ENCODE data around the gene CRIP3. TPM values are rescaled to one million over a fixed set of nuclear protein-coding genes. Genes with fewer than 3 reads are reported as not detected.

The CRIP3 gene
- total and polyA plus RNA-seq, 2 of the 8 experiments (the other 6 are each of a cell fraction or from before 2014, with no cell fraction given) = 34.0 to 46.3 TPM

DNA sequence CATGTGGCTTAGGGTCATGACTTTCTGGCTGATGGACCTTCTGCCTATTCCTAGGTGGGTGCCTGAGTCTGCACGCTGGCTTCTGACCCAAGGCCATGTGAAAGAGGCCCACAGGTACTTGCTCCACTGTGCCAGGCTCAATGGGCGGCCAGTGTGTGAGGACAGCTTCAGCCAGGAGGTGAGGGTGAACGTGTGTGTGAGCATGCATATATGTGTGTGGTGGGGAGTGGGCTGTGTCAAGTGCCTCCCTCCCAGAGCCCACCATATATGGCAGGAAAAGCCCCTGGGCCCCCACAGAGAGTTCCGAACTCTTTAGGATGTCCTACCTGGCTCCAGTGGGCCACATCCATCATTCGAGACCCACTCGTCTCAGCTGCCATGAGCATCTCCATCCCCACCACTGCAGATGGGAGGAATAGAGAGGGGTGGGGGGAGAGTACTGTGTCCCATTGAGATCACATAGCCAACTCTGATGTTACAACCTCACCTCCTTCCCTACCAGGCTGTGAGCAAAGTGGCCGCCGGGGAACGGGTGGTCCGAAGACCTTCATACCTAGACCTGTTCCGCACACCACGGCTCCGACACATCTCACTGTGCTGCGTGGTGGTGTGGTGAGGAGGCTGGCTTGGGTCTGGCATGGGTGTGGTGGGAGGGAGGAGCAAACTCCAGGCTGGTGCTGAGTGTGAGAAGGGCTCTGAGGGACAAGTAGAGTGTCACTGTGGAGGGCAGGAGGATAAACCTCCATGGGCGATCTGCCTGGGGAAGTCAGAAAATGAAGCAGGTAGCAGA, 7.3 kb downstream of the CRIP3 start:
- no peaks in the 10 kb centered on the region for H3K79me2 ChIP-seq (ENCODE audit: control insufficient read depth in 1 of 2, insufficient read depth in 2 of 2, low read length in 2 of 2)
- H4K5ac ChIP-seq (ENCODE audit: insufficient read length, low read depth, low read length) = no peak overlapping the region
- no peak overlapping the region for H2BK5ac ChIP-seq (ENCODE audit: low read depth, low read length)
- no peak overlapping the region for H2BK12ac ChIP-seq (ENCODE audit: low read depth, low read length)
- no peak overlapping the region for H3K4me3 ChIP-seq (ENCODE audit: extremely low read depth in 1 of 4, insufficient read depth in 2 of 4, low read depth in 3 of 4, low read length in 4 of 4)
- WGBS, 2 experiments (ENCODE audit: extremely low coverage in 1 of 2, insufficient coverage in 1 of 2, insufficient read length in 1 of 2, insufficient replicate concordance in 2 of 2, low coverage in 1 of 2, low lambda C conversion rate in 2 of 2, missing lambda C conversion rate in 1 of 2) = 94% methylated on average over 12 of the region's 15 CpGs; no CpG with 5 or more reads in 1 of the 2 experiments
- H2BK20ac ChIP-seq (ENCODE audit: low read length) = no peak overlapping the region
- H2BK120ac ChIP-seq (replicated peaks; ENCODE audit: low read depth, low read length) = no peak overlapping the region
- H3K23ac ChIP-seq (ENCODE audit: insufficient read length) = no peak overlapping the region
- no peaks in the 10 kb centered on the region for H4K20me1 ChIP-seq (replicated peaks in 1 of 2; ENCODE audit: control insufficient read depth in 1 of 2, insufficient read depth in 2 of 2, low read length in 2 of 2)
- ChIA-PET POLR2A (ENCODE audit: partially characterized antibody) (interaction anchor here (0.6 to 1.9 kb wide), 3 partner anchors 14 to 54 kb away, joined by 3 to 5 read pairs (median 3); no protein-coding TSS in a partner anchor), CTCF (ENCODE audit: partially characterized antibody) (interaction anchor here (0.8 to 5.9 kb wide), 5 partner anchors 14 to 65 kb away, joined by 3 to 50 read pairs (median 3); no protein-coding TSS in a partner anchor)
- peaks cover 0 to 2% (median 0%) of the 10 kb centered on the region in 4 experiments; a peak in 1 of 7 replicates for H3K27me3 ChIP-seq (replicated peaks in 1 of 4; ENCODE audit: control insufficient read depth in 3 of 4, extremely low read depth in 1 of 4, insufficient read depth in 3 of 4, low read length in 3 of 4)
- no peak overlapping the region for H3K18ac ChIP-seq (ENCODE audit: extremely low read depth, low read length)
- H2BK15ac ChIP-seq (ENCODE audit: low read length) = no peak overlapping the region
- H3K56ac ChIP-seq (replicated peaks; ENCODE audit: insufficient read length, low read depth, low read length) = no peak overlapping the region
- H3K14ac ChIP-seq (ENCODE audit: insufficient read length) = no peak overlapping the region
- H3K9me3 ChIP-seq (ENCODE audit: insufficient read depth in 2 of 2, low read depth in 1 of 2, low read length in 1 of 2) = no peaks in the 10 kb centered on the region
- H2AFZ ChIP-seq (ENCODE audit: low read length) = no peak overlapping the region
- H3K23me2 ChIP-seq (ENCODE audit: low read depth, low read length) = no peaks in the 10 kb centered on the region
- TF ChIP-seq FOSL1 (IDR thresholded peaks at IDR 0.05; ENCODE audit: insufficient read depth, low read depth, low read length) (no peak), KDM5A (IDR thresholded peaks at IDR 0.05; ENCODE audit: low read length) (no peak), RNF2 (IDR thresholded peaks at IDR 0.05; ENCODE audit: borderline replicate concordance, low read depth, low read length, missing control alignments, poor library complexity, severe bottlenecking) (no peak), ATF2 (IDR thresholded peaks at IDR 0.05; ENCODE audit: low read length) (no peak)
- TF ChIP-seq, protein P1, sequence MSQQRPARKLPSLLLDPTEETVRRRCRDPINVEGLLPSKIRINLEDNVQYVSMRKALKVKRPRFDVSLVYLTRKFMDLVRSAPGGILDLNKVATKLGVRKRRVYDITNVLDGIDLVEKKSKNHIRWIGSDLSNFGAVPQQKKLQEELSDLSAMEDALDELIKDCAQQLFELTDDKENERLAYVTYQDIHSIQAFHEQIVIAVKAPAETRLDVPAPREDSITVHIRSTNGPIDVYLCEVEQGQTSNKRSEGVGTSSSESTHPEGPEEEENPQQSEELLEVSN (IDR thresholded peaks at IDR 0.05) = no peak
- no peak overlapping the region for H3K27ac ChIP-seq (ENCODE audit: low read depth, low read length)
- H4K8ac ChIP-seq (ENCODE audit: extremely low read depth, insufficient read depth, low read length) = 0 out of 2 replicates have a peak overlapping the region, but pooled peaks have one; percentile 40
- H3K9ac ChIP-seq (replicated peaks in 1 of 4; ENCODE audit: extremely low read depth in 1 of 4, low read depth in 3 of 4, low read length in 3 of 4) = no peak overlapping the region
- peaks cover 0 to 5% (median 3%) of the 10 kb centered on the region in 4 experiments; a peak in 2 of 8 replicates for H3K36me3 ChIP-seq (ENCODE audit: control insufficient read depth in 2 of 4, insufficient read depth in 4 of 4, low read length in 3 of 4)
- no peak for DNase-seq (ENCODE audit: low read depth in 1 of 2, low spot score in 2 of 2)
- H3K4ac ChIP-seq (replicated peaks; ENCODE audit: insufficient read length, low read depth, low read length) = no peak overlapping the region
- no peak overlapping the region for H3K4me2 ChIP-seq (ENCODE audit: insufficient read depth in 1 of 2, low read depth in 2 of 2, low read length in 2 of 2)
- no peak overlapping the region for H4K91ac ChIP-seq (replicated peaks; ENCODE audit: insufficient read length, low read length)
- FAIRE-seq = no peak
- H2AK5ac ChIP-seq (ENCODE audit: low read depth, low read length) = no peak overlapping the region; the same call in 1 of the 2 replicates
- no peaks in the 10 kb centered on the region for H3K79me1 ChIP-seq (ENCODE audit: low read depth, low read length)
- peaks cover 0 to 4% (median 0%) of the 10 kb centered on the region in 4 experiments; a peak in 2 of 7 replicates for H3K4me1 ChIP-seq (replicated peaks in 1 of 4; ENCODE audit: control insufficient read depth in 3 of 4, insufficient read depth in 4 of 4, low read length in 3 of 4)
